ENCODE measurements around the gene KCNG1.

- TF ChIP-seq CTCF (IDR thresholded peaks at IDR 0.05) (no peak), POLR2A (IDR thresholded peaks at IDR 0.05) (no peak)
Observed at GRCh38 chr20:51017251-51017650, 5.7 kb downstream of the KCNG1 start.
